MCF 10A (cell line): ENCODE measurements around the gene NKAIN4. TPM values are rescaled to one million over a fixed set of nuclear protein-coding genes. Genes with fewer than 3 reads are reported as not detected.
A peak's percentile ranks its signal among the peaks of the same experiment; 100 is the strongest.

Experiments
- BruUV-seq: library from RNA; stranded (reverse); fragments of 400-500 nt; replicated peaks from 2 replicates; lab custom pipeline; 2021; lab: Mats Ljungman, UMichigan
- CTCF ChIA-PET: fragments of 300-600 bp; sonication (Branson Sonifier 250); formaldehyde crosslinking; extraction: SDS; loops from one replicate; lab custom pipeline; 2021; ENCODE audit warnings: antibody characterized with exemption, inconsistent platforms; lab: Yijun Ruan, JAX
- POLR2A ChIA-PET: fragments of 300-600, 350-650 bp; sonication (Branson Sonifier 250); formaldehyde crosslinking; extraction: SDS; loops from one replicate; lab custom pipeline; 2020; ENCODE audit warnings: antibody characterized with exemption, inconsistent platforms; lab: Yijun Ruan, JAX
- DNase-seq: peaks from one replicate; pipeline ENCODE4 v3.0.0-alpha.2; 2018; ENCODE audit not compliant: unreplicated experiment
- H3K27ac Mint-ChIP-seq: one replicate; pipeline ENCODE4 v1.8.0; 2022; ENCODE audit warnings: mild to moderate bottlenecking, low read depth, mixed read lengths; ENCODE audit not compliant: unreplicated experiment
- H3K27me3 Mint-ChIP-seq: one replicate; pipeline ENCODE4 v1.8.0; 2022; ENCODE audit warnings: mixed read lengths; ENCODE audit not compliant: insufficient read depth, unreplicated experiment
- H3K36me3 Mint-ChIP-seq: one replicate; pipeline ENCODE4 v1.8.0; 2022; ENCODE audit warnings: mild to moderate bottlenecking, moderate library complexity, mixed read lengths; ENCODE audit not compliant: insufficient read depth, unreplicated experiment
- H3K4me1 Mint-ChIP-seq: one replicate; pipeline ENCODE4 v1.8.0; 2022; ENCODE audit warnings: mixed read lengths; ENCODE audit not compliant: insufficient read depth, unreplicated experiment
- H3K4me3 Mint-ChIP-seq: one replicate; pipeline ENCODE4 v1.8.0; 2022; ENCODE audit warnings: mild to moderate bottlenecking, moderate library complexity, mixed read lengths; ENCODE audit not compliant: unreplicated experiment
- H3K9me3 Mint-ChIP-seq: one replicate; pipeline ENCODE4 v1.8.0; 2022; ENCODE audit warnings: mixed read lengths; ENCODE audit not compliant: unreplicated experiment
- CTCF ChIP-seq: fragments of 200-600 bp; IDR thresholded peaks from one replicate; pipeline ENCODE4 v1.8.0; 2022; ENCODE audit warnings: antibody characterized with exemption, mild to moderate bottlenecking; ENCODE audit not compliant: unreplicated experiment
- intact Hi-C: fragments of 100-400 bp; cut with micrococcal nuclease; formaldehyde crosslinking; loops from 2 replicates; pipeline ENCODE4 v1.14.1; 2022
- total RNA-seq: library from RNA; stranded (reverse); gene quantifications from 2 replicates; pipeline ENCODE4 v1.2.3, GENCODE V29; 2022

NKAIN4 gene
- total RNA-seq, 1 experiment from 2014 or later: not detected

DNA sequence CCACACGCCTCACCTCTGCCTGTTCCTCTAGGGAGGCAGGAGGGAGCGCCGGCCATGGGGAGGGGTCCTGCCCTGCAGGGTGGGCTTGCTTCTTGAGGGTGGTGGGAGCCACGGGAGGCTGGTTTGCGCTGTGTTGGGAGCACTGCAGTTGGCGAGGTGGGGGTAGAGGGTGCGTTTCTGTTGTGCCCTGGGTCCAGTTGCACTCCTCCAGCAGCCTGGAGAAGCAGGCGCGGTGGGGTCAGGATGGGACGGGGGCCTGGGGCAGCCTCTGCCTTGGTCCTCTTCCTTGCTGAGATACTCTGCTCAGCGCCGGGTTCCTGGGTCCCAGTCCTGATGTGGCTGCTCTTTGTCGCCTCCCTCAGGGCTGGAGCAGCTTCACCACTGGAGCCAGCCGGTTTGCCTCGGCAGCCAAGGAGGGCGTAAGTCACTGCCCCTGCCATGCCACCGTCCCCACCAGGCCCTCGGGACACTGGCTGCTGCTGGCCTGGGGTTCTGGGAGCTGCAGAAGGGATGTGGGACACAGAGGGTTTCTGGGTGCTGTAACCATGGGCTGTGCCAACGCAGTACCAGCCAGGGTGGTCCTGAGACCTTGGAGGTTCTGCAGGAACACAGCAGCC lies 26.8 kb upstream of the NKAIN4 start:
- Mint-ChIP-seq H3K36me3 (peaks cover 34% of the 10 kb centered on the region), H3K4me3 (no peak overlapping the region), H3K27ac (no peak overlapping the region), H3K9me3 (no peaks in the 10 kb centered on the region), H3K4me1 (no peaks in the 10 kb centered on the region), H3K27me3 (no peaks in the 10 kb centered on the region)
- no peak for DNase-seq
- ChIA-PET CTCF (interaction anchor here (0.6 to 3.1 kb wide), 6 partner anchors 29 to 235 kb away, joined by 3 to 36 read pairs (median 4); no protein-coding TSS in a partner anchor), POLR2A (interaction anchor here (0.7 to 3.7 kb wide), 3 partner anchors 10 to 166 kb away, joined by 3 to 9 read pairs (median 4); partner anchors contain the start of gene ARFGAP1)
- peak; percentile 27 for TF ChIP-seq CTCF
- BruUV-seq: no TSS peak
- intact Hi-C loops: no loop called here

DNA sequence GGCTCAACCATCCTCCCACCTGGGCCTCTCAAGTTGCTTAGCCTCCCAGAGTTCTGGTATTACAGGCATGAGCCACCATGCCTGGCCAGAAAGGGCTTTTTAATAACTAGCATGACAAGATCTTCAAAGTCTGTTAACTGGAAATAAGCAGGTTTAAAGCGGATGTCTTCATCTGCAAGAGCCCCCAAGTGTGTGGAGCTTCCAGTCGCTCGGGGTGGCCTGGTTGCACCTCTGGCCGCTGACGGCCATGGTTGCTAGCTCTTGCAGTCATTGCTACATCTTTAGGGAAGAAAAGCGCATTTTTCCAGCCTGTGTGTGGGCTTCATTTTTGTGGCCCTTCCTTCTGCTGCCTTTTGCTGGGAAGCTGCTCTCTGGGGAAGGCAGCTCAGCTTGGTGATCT lies 26.1 kb upstream of the NKAIN4 start:
- BruUV-seq: no TSS peak
- H3K36me3 Mint-ChIP-seq: peaks cover 34% of the 10 kb centered on the region
- H3K4me1 Mint-ChIP-seq: no peaks in the 10 kb centered on the region
- intact Hi-C loops: no loop called here
- H3K9me3 Mint-ChIP-seq: no peaks in the 10 kb centered on the region
- H3K27me3 Mint-ChIP-seq: no peaks in the 10 kb centered on the region
- H3K27ac Mint-ChIP-seq: no peak overlapping the region
- CTCF ChIA-PET: interaction anchor here (0.6 to 3.1 kb wide), 5 partner anchors 30 to 717 kb away, joined by 3 to 36 read pairs (median 5); no protein-coding TSS in a partner anchor
- TF ChIP-seq CTCF: no peak
- no peak overlapping the region for H3K4me3 Mint-ChIP-seq
- POLR2A ChIA-PET: interaction anchor here (0.6 to 3.7 kb wide), 3 partner anchors 9 to 24 kb away, joined by 3 to 9 read pairs (median 3); partner anchors contain the start of gene ARFGAP1
- no peak for DNase-seq

GRCh38 chr20:63279931-63280330 lies 25.7 kb upstream of the NKAIN4 start:
- Mint-ChIP-seq H3K4me1 (no peaks in the 10 kb centered on the region), H3K36me3 (peaks cover 37% of the 10 kb centered on the region), H3K9me3 (no peaks in the 10 kb centered on the region), H3K4me3 (no peak overlapping the region), H3K27ac (no peak overlapping the region), H3K27me3 (no peaks in the 10 kb centered on the region)
- intact Hi-C loops: no loop called here
- DNase-seq: no peak
- ChIA-PET POLR2A (interaction anchor here (0.6 to 3.7 kb wide), 2 partner anchors 8 to 23 kb away, joined by 3 to 9 read pairs; partner anchors contain the start of gene ARFGAP1), CTCF (interaction anchor here (0.6 to 3.1 kb wide), 7 partner anchors 30 to 718 kb away, joined by 3 to 36 read pairs (median 4); no protein-coding TSS in a partner anchor)
- no TSS peak for BruUV-seq
- no peak for TF ChIP-seq CTCF

DNA sequence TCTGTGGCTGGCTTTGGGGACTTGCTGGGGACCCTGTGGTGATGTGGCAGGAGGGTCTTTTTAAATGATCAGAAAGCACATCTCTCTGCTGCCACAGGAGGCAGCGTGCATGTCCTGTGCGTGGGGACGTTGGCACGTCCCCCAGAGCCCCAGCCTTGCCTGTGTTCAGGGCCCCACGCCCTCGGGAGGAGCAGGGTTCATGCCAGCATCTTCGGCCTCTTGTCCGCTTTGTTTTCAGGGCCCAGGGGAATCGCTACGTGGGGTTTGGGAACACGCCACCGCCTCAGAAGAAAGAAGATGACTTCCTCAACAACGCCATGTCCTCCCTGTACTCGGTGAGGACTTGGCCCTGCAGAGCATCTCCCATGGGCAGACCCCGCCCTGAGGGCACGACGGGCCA lies 24.4 kb upstream of the NKAIN4 start:
- intact Hi-C loops: no loop called here
- ChIA-PET CTCF (interaction anchor here (0.7 to 2.7 kb wide), 2 partner anchors 55 to 260 kb away, joined by 3 to 21 read pairs; no protein-coding TSS in a partner anchor), POLR2A (no interaction called here)
- Mint-ChIP-seq H3K27ac (no peak overlapping the region), H3K4me3 (no peak overlapping the region), H3K4me1 (peaks cover 8% of the 10 kb centered on the region), H3K27me3 (no peaks in the 10 kb centered on the region), H3K36me3 (peaks cover 38% of the 10 kb centered on the region), H3K9me3 (no peaks in the 10 kb centered on the region)
- BruUV-seq: no TSS peak
- no peak for TF ChIP-seq CTCF
- DNase-seq: no peak
